HepG2 (cell line): Measurements from ENCODE around the gene NT5C2. TPM values are rescaled to one million over a fixed set of nuclear protein-coding genes. Genes with fewer than 3 reads are reported as not detected.

Experiments
- ATF1 ChIP-seq: IDR thresholded peaks from 2 replicates; pipeline ENCODE4 v1.6.1; 2016; ENCODE audit warnings: mild to moderate bottlenecking, control low read depth
- CBX2 ChIP-seq, 2 experiments: fragments of 200-600 bp in 1 of 2; sonication (generic); formaldehyde crosslinking in 1 of 2; IDR thresholded peaks; 2 replicates each; pipeline versions ENCODE4 v1.7.0 to v1.8.1; 2018 to 2022; ENCODE audit warnings: low read depth in 2 of 2, low read length in 1 of 2, mild to moderate bottlenecking in 1 of 2, missing genetic modification reagents in 1 of 2
- FOSL1 ChIP-seq: sonication (generic); formaldehyde crosslinking; IDR thresholded peaks from 2 replicates; pipeline ENCODE4 v1.9.0; 2021; ENCODE audit warnings: missing genetic modification reagents, borderline replicate concordance
- NKX3-1 ChIP-seq: sonication (generic); formaldehyde crosslinking; IDR thresholded peaks from 2 replicates; pipeline ENCODE4 v1.5.0; 2020; ENCODE audit warnings: missing genetic modification reagents
- NONO ChIP-seq, 2 experiments: fragments of 450-650 bp in 1 of 2; sonication (generic) in 1 of 2; formaldehyde crosslinking in 1 of 2; IDR thresholded peaks in 1 of 2; conservative IDR thresholded peaks in 1 of 2; 2 replicates each; pipeline versions ENCODE4 v1.6.1 to v1.8.0; 2017 to 2022; ENCODE audit warnings: mild to moderate bottlenecking in 1 of 2, missing genetic modification reagents in 1 of 2, moderate library complexity in 1 of 2
- PLRG1 ChIP-seq: fragments of 450-650 bp; conservative IDR thresholded peaks from 2 replicates; pipeline ENCODE4 v1.6.1; 2016
- RNF2 ChIP-seq: fragments of 450-650 bp; conservative IDR thresholded peaks from 2 replicates; pipeline ENCODE4 v1.6.1; 2016; ENCODE audit warnings: low read depth
- SALL2 ChIP-seq: sonication (generic); formaldehyde crosslinking; IDR thresholded peaks from 2 replicates; pipeline ENCODE4 v1.8.1; 2023; ENCODE audit warnings: mild to moderate bottlenecking, missing genetic modification reagents, inconsistent platforms
- TEAD3 ChIP-seq: optimal IDR thresholded peaks from 2 replicates; pipeline ENCODE3; 2016; ENCODE audit warnings: borderline replicate concordance
- YEATS2 ChIP-seq: sonication (generic); formaldehyde crosslinking; IDR thresholded peaks from 2 replicates; pipeline ENCODE4 v1.4.0; 2020; ENCODE audit warnings: missing genetic modification reagents, borderline replicate concordance
- ZNF121 ChIP-seq: sonication (generic); formaldehyde crosslinking; IDR thresholded peaks from 2 replicates; pipeline ENCODE4 v1.5.0; 2020; ENCODE audit warnings: mild to moderate bottlenecking, missing genetic modification reagents
- ZNF138 ChIP-seq: sonication (generic); formaldehyde crosslinking; IDR thresholded peaks from 2 replicates; pipeline ENCODE4 v1.5.0; 2020; ENCODE audit warnings: mild to moderate bottlenecking, low read depth, missing genetic modification reagents
- ZNF484 ChIP-seq: sonication (generic); formaldehyde crosslinking; IDR thresholded peaks from 2 replicates; pipeline ENCODE4 v1.5.1; 2020; ENCODE audit warnings: mild to moderate bottlenecking, low read depth, missing genetic modification reagents, borderline replicate concordance
- ZNF510 ChIP-seq: sonication (generic); formaldehyde crosslinking; IDR thresholded peaks from 2 replicates; pipeline ENCODE4 v1.4.0; 2020; ENCODE audit warnings: low read depth, mild to moderate bottlenecking, missing genetic modification reagents
- ZNF574 ChIP-seq: sonication (generic); formaldehyde crosslinking; IDR thresholded peaks from 2 replicates; pipeline ENCODE4 v1.4.0; 2020; ENCODE audit warnings: missing genetic modification reagents
- ZNF746 ChIP-seq: sonication (generic); formaldehyde crosslinking; IDR thresholded peaks from 2 replicates; pipeline ENCODE4 v1.8.0; 2022; ENCODE audit warnings: mild to moderate bottlenecking, missing genetic modification reagents
- ZNF776 ChIP-seq: sonication (generic); formaldehyde crosslinking; IDR thresholded peaks from 2 replicates; pipeline ENCODE4 v1.4.0; 2020; ENCODE audit warnings: mild to moderate bottlenecking, missing genetic modification reagents
- ZSCAN5A ChIP-seq: sonication (generic); formaldehyde crosslinking; IDR thresholded peaks from 2 replicates; pipeline ENCODE4 v1.8.0; 2022; ENCODE audit warnings: mild to moderate bottlenecking, missing genetic modification reagents, borderline replicate concordance
- polyA plus RNA-seq, 8 experiments: library from polyadenylated mRNA; depleted of rRNA in 3 of 8; stranded (reverse) in 7 of 8; unstranded in 1 of 8; fragments of >200 nt; fragmentation: Illumina TruSeq in 4 of 8; extraction: Trizol in 4 of 8; gene quantifications; 2 replicates each; pipeline versions ENCODE4 v1.2.1 to v1.2.3, GENCODE V29; 2011 to 2016; ENCODE audit warnings: low read depth in 4 of 8, missing spikeins in 1 of 8, mixed read lengths in 1 of 8; ENCODE audit not compliant: insufficient read depth in 1 of 8
- total RNA-seq, 5 experiments: library from RNA; depleted of rRNA; stranded (reverse); fragments of >200 nt; fragmentation: Illumina TruSeq; extraction: Trizol; gene quantifications; 2 replicates each; pipeline ENCODE4 v1.2.3, GENCODE V29; 2016; ENCODE audit warnings: low read depth in 1 of 5
- TF ChIP-seq, protein P1 (sequence below): sonication (generic); formaldehyde crosslinking; IDR thresholded peaks from 2 replicates; pipeline ENCODE4 v1.4.0; 2020; ENCODE audit warnings: mild to moderate bottlenecking, missing genetic modification reagents
- TF ChIP-seq, protein P2 (sequence below): sonication (generic); formaldehyde crosslinking; IDR thresholded peaks from 2 replicates; pipeline ENCODE4 v1.4.0; 2020; ENCODE audit warnings: missing genetic modification reagents
- TF ChIP-seq, protein P3 (sequence below): sonication (generic); formaldehyde crosslinking; IDR thresholded peaks from 2 replicates; pipeline ENCODE4 v1.5.0; 2020; ENCODE audit warnings: mild to moderate bottlenecking, missing genetic modification reagents

The NT5C2 gene
- total and polyA plus RNA-seq, 2 of the 13 experiments (the other 11 are each of a cell fraction or from before 2014, with no cell fraction given) = 40.6 to 55.2 TPM

DNA sequence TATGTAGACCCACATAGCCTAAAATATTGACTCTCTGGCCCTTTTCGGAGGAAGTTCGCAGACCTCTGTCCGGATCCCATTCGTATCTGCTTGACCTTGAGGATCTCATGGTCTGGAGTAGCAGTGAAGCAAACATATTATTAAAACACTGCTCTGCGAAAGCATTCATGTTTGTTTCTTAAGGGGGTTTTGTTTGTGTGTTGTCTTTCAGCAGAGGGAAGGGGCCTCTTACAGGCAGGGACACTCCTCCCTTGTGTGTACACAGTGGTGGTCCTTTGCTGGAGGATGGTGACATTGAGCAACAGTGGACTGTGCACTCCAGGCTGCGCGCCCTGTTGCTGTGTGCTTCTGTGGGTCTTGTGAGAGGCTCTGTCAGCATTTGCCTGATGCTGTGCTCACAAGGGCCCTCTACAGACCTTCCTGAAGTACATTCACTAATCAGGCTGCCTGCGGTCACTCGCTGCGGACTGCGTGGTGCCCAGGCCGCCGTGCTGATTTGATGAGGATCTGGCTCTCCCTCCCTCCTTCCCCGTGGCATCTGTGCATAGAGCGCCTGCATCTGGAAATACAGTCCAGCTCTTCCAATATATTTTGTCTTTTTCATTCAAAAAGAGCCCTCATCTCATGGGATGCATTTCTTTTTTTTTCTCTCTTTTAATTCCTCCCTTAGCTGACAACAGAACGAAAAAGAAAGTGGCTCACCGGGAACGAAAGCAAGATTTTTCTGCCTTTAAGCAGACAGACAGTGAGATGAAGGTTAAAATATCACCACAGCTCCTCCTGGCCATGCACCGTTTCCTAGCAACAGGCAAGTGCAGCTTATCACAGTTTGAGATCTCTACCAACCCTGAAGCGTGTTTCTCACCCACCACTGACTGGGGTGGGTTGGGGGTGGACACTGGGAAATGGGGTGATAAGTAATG lies 139.2 kb downstream of the NT5C2 start (continued):
- TF ChIP-seq ZSCAN5A (CRISPR knock-in tag) (no peak; the same call in 1 of the 2 replicates), ZNF138 (no peak; the same call in 1 of the 2 replicates), YEATS2 (CRISPR knock-in tag) (peak; percentile 92; the same call in 1 of the 2 replicates), SALL2 (CRISPR knock-in tag) (peak; percentile 58; the same call in 1 of the 2 replicates), PLRG1 (no peak), ZNF121 (CRISPR knock-in tag) (peak; percentile 89), ZNF746 (CRISPR knock-in tag) (peak; percentile 74; the same call in 1 of the 2 replicates), ATF1 (CRISPR knock-in tag) (no peak), ZNF776 (no peak), FOSL1 (no peak), ZNF510 (CRISPR knock-in tag) (peak; percentile 78; the same call in 1 of the 2 replicates), ZNF574 (peak; percentile 88), ZNF484 (no peak), TEAD3 (CRISPR knock-in tag) (peak; percentile 91), NKX3-1 (no peak), NONO (IDR thresholded peaks at IDR 0.05) (no peak), NONO (CRISPR knock-in tag; conservative IDR thresholded peaks at IDR 0.05) (peak; percentile 86), RNF2 (no peak), CBX2 (IDR thresholded peaks at IDR 0.05; ENCODE audit: low read depth, low read length) (no peak), CBX2 (CRISPR knock-in tag; IDR thresholded peaks at IDR 0.05; ENCODE audit: low read depth) (no peak; the same call in 1 of the 2 replicates)
- TF ChIP-seq, protein P1, sequence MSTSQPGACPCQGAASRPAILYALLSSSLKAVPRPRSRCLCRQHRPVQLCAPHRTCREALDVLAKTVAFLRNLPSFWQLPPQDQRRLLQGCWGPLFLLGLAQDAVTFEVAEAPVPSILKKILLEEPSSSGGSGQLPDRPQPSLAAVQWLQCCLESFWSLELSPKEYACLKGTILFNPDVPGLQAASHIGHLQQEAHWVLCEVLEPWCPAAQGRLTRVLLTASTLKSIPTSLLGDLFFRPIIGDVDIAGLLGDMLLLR (CRISPR knock-in tag) = no peak
- TF ChIP-seq, protein P2, sequence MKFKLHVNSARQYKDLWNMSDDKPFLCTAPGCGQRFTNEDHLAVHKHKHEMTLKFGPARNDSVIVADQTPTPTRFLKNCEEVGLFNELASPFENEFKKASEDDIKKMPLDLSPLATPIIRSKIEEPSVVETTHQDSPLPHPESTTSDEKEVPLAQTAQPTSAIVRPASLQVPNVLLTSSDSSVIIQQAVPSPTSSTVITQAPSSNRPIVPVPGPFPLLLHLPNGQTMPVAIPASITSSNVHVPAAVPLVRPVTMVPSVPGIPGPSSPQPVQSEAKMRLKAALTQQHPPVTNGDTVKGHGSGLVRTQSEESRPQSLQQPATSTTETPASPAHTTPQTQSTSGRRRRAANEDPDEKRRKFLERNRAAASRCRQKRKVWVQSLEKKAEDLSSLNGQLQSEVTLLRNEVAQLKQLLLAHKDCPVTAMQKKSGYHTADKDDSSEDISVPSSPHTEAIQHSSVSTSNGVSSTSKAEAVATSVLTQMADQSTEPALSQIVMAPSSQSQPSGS = peak; percentile 83
- TF ChIP-seq, protein P3, sequence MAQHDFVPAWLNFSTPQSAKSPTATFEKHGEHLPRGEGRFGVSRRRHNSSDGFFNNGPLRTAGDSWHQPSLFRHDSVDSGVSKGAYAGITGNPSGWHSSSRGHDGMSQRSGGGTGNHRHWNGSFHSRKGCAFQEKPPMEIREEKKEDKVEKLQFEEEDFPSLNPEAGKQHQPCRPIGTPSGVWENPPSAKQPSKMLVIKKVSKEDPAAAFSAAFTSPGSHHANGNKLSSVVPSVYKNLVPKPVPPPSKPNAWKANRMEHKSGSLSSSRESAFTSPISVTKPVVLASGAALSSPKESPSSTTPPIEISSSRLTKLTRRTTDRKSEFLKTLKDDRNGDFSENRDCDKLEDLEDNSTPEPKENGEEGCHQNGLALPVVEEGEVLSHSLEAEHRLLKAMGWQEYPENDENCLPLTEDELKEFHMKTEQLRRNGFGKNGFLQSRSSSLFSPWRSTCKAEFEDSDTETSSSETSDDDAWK (CRISPR knock-in tag) = no peak
